Measurements from ENCODE around the gene ATP13A3. TPM values are rescaled to one million over a fixed set of nuclear protein-coding genes. Genes with fewer than 3 reads are reported as not detected.

Gene ATP13A3
- total and polyA plus RNA-seq, 10 of the 15 experiments (the other 5 are each of a cell fraction or from before 2014, with no cell fraction given), result 14.0 to 108 (median 69.5) TPM

DNA sequence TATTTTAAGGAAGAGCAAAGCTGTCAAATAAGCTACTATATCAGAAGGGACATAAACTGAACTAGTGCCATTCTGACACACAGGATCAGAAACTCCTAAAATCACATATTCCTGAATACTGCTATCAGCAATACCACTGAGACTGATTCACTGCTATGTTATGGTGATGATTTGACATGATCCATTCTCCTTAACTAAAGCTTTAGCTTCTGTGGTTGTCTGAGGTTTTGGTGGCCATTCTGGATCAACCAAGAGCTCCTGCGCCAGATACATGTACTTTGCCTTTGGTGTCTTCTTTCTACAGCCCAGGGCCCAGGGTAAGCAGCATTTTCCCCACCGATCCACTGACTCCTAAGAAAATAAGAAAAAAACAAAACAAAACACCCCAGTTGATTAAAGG lies 81.0 kb downstream of the ATP13A3 start (continued):
- TF ChIP-seq, protein P1, sequence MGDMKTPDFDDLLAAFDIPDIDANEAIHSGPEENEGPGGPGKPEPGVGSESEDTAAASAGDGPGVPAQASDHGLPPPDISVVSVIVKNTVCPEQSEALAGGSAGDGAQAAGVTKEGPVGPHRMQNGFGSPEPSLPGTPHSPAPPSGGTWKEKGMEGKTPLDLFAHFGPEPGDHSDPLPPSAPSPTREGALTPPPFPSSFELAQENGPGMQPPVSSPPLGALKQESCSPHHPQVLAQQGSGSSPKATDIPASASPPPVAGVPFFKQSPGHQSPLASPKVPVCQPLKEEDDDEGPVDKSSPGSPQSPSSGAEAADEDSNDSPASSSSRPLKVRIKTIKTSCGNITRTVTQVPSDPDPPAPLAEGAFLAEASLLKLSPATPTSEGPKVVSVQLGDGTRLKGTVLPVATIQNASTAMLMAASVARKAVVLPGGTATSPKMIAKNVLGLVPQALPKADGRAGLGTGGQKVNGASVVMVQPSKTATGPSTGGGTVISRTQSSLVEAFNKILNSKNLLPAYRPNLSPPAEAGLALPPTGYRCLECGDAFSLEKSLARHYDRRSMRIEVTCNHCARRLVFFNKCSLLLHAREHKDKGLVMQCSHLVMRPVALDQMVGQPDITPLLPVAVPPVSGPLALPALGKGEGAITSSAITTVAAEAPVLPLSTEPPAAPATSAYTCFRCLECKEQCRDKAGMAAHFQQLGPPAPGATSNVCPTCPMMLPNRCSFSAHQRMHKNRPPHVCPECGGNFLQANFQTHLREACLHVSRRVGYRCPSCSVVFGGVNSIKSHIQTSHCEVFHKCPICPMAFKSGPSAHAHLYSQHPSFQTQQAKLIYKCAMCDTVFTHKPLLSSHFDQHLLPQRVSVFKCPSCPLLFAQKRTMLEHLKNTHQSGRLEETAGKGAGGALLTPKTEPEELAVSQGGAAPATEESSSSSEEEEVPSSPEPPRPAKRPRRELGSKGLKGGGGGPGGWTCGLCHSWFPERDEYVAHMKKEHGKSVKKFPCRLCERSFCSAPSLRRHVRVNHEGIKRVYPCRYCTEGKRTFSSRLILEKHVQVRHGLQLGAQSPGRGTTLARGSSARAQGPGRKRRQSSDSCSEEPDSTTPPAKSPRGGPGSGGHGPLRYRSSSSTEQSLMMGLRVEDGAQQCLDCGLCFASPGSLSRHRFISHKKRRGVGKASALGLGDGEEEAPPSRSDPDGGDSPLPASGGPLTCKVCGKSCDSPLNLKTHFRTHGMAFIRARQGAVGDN (IDR thresholded peaks at IDR 0.05), result no peak
- TF ChIP-seq SREBF1 (IDR thresholded peaks at IDR 0.05; ENCODE audit: low read length), result no peak

DNA sequence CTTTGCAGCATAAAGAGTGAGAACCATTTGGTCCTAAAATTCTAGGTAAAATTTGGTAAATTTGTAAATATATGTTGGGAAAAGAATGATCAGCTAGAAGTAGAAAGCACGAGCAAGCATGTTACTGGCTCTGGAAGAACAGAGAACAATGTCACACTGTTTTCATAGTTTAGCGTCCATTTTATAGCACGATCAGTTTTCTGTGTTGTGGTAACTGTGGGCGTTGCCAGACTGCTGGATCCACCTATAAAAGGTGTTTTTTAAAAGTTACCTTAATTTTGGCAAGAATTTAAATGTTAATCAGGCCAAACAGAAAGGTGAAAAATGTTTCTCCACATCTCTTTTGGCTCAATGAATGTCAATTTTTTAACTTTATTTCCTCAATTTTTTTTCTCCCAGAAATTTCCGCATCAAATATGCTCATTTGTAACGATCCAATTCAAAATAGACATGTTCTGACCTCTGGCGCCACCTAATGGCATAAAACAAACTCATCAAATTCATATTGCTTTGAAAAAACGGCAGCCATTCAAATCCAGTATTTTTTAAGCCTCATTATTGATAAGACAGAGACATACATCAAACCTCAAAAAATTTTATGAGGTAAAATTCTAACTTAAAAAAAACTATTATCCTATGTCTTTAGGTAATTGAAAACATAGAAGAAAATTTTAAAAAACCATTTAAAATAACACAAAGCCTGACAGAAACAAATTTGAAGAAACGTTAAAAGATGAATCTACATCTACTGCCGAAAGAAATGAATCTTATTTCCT lies 82.2 kb downstream of the ATP13A3 start:
- Histone ChIP-seq H3K9me3 (replicated peaks; ENCODE audit: control insufficient read depth, insufficient read depth, low read length) (no peaks in the 10 kb centered on the region), H3K27me3 (replicated peaks in 1 of 2; ENCODE audit: control insufficient read depth in 2 of 2, insufficient read depth in 2 of 2, low read length in 1 of 2) (no peaks in the 10 kb centered on the region), H3K79me2 (ENCODE audit: control insufficient read depth, insufficient read depth, low read length) (no peaks in the 10 kb centered on the region), H3K36me3 (ENCODE audit: control insufficient read depth in 2 of 2, insufficient read depth in 2 of 2, low read length in 1 of 2) (peaks cover 0 to 10% of the 10 kb centered on the region in 2 experiments; a peak in 1 of 4 replicates), H3K4me2 (ENCODE audit: control insufficient read depth, insufficient read depth) (no peak overlapping the region), H3K4me1 (ENCODE audit: control insufficient read depth, insufficient read depth, low read length) (no peaks in the 10 kb centered on the region), H3K4me3 (no peak overlapping the region), H2AFZ (ENCODE audit: control insufficient read depth, low read depth, low read length) (no peak overlapping the region), H4K20me1 (ENCODE audit: control insufficient read depth, insufficient read depth) (no peaks in the 10 kb centered on the region; the same call in 1 of the 2 replicates), H3K9ac (ENCODE audit: control insufficient read depth, insufficient read depth, low read length) (no peak overlapping the region), H3K27ac (ENCODE audit: control insufficient read depth, insufficient read depth) (no peak overlapping the region)
- DNase-seq (ENCODE audit: low read depth, low spot score) (no peak), ATAC-seq (peak; percentile 58; the same call in 2 of the 3 replicates), FAIRE-seq (no peak)
- BruUV-seq (replicated peaks), result TSS peak; percentile 31
- POLR2A ChIA-PET, result no interaction called here
- SMC1A ChIA-PET (ENCODE audit: uncharacterized antibody, unreplicated experiment), result interaction anchor here (0.6 to 1.1 kb wide), 4 partner anchors 54 to 190 kb away, joined by 3 to 4 read pairs (median 3); no protein-coding TSS in a partner anchor
- in situ Hi-C loops (cut with MboI) (loop anchor here (5.0 kb wide), 1 partner anchor 67 kb away; no protein-coding TSS in a partner anchor), intact Hi-C loops (cut with micrococcal nuclease; ENCODE audit: unreplicated experiment) (loop anchor here (1.0 kb wide), 1 partner anchor 71 kb away; no protein-coding TSS in a partner anchor)
- WGBS (ENCODE audit: insufficient coverage, insufficient replicate concordance, low lambda C conversion rate, missing lambda C conversion rate), result 50% methylated on average over 10 of the region's 10 CpGs
- RAD21 ChIA-PET (ENCODE audit: unreplicated experiment), result interaction anchor here (1.0 to 1.8 kb wide), 2 partner anchors 60 to 71 kb away, joined by 3 to 10 read pairs; no protein-coding TSS in a partner anchor
- CTCF ChIA-PET, result interaction anchor here (0.7 to 4.6 kb wide), 18 partner anchors 9 to 739 kb away, joined by 3 to 37 read pairs (median 4); no protein-coding TSS in a partner anchor
- TF ChIP-seq, protein P2, sequence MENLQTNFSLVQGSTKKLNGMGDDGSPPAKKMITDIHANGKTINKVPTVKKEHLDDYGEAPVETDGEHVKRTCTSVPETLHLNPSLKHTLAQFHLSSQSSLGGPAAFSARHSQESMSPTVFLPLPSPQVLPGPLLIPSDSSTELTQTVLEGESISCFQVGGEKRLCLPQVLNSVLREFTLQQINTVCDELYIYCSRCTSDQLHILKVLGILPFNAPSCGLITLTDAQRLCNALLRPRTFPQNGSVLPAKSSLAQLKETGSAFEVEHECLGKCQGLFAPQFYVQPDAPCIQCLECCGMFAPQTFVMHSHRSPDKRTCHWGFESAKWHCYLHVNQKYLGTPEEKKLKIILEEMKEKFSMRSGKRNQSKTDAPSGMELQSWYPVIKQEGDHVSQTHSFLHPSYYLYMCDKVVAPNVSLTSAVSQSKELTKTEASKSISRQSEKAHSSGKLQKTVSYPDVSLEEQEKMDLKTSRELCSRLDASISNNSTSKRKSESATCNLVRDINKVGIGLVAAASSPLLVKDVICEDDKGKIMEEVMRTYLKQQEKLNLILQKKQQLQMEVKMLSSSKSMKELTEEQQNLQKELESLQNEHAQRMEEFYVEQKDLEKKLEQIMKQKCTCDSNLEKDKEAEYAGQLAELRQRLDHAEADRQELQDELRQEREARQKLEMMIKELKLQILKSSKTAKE (IDR thresholded peaks at IDR 0.05; ENCODE audit: low read depth, poor library complexity, severe bottlenecking), result peak; percentile 15
- peak; percentile 54; the same call in 1 of the 2 replicates for TF ChIP-seq ZNF384 (IDR thresholded peaks at IDR 0.05; ENCODE audit: borderline replicate concordance, low read depth, low read length)
- peak; percentile 56 for TF ChIP-seq RAD21 (IDR thresholded peaks at IDR 0.05; ENCODE audit: insufficient read depth, low read depth, low read length)
- TF ChIP-seq SMC3 (IDR thresholded peaks at IDR 0.05; ENCODE audit: borderline replicate concordance, low read length), result peak; percentile 58
- TF ChIP-seq, protein P3, sequence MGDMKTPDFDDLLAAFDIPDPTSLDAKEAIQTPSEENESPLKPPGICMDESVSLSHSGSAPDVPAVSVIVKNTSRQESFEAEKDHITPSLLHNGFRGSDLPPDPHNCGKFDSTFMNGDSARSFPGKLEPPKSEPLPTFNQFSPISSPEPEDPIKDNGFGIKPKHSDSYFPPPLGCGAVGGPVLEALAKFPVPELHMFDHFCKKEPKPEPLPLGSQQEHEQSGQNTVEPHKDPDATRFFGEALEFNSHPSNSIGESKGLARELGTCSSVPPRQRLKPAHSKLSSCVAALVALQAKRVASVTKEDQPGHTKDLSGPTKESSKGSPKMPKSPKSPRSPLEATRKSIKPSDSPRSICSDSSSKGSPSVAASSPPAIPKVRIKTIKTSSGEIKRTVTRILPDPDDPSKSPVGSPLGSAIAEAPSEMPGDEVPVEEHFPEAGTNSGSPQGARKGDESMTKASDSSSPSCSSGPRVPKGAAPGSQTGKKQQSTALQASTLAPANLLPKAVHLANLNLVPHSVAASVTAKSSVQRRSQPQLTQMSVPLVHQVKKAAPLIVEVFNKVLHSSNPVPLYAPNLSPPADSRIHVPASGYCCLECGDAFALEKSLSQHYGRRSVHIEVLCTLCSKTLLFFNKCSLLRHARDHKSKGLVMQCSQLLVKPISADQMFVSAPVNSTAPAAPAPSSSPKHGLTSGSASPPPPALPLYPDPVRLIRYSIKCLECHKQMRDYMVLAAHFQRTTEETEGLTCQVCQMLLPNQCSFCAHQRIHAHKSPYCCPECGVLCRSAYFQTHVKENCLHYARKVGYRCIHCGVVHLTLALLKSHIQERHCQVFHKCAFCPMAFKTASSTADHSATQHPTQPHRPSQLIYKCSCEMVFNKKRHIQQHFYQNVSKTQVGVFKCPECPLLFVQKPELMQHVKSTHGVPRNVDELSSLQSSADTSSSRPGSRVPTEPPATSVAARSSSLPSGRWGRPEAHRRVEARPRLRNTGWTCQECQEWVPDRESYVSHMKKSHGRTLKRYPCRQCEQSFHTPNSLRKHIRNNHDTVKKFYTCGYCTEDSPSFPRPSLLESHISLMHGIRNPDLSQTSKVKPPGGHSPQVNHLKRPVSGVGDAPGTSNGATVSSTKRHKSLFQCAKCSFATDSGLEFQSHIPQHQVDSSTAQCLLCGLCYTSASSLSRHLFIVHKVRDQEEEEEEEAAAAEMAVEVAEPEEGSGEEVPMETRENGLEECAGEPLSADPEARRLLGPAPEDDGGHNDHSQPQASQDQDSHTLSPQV (IDR thresholded peaks at IDR 0.05), result no peak
- no peak for TF ChIP-seq RCOR1 (conservative IDR thresholded peaks at IDR 0.05; ENCODE audit: low read depth, low read length)
